ENCODE data around the gene ZNF641. TPM values are rescaled to one million over a fixed set of nuclear protein-coding genes. Genes with fewer than 3 reads are reported as not detected.
A peak's percentile ranks its signal among the peaks of the same experiment; 100 is the strongest.

Gene ZNF641
- 1 to 10 TPM; 4.3 to 8.3 (median 7.3) TPM for total RNA-seq

DNA sequence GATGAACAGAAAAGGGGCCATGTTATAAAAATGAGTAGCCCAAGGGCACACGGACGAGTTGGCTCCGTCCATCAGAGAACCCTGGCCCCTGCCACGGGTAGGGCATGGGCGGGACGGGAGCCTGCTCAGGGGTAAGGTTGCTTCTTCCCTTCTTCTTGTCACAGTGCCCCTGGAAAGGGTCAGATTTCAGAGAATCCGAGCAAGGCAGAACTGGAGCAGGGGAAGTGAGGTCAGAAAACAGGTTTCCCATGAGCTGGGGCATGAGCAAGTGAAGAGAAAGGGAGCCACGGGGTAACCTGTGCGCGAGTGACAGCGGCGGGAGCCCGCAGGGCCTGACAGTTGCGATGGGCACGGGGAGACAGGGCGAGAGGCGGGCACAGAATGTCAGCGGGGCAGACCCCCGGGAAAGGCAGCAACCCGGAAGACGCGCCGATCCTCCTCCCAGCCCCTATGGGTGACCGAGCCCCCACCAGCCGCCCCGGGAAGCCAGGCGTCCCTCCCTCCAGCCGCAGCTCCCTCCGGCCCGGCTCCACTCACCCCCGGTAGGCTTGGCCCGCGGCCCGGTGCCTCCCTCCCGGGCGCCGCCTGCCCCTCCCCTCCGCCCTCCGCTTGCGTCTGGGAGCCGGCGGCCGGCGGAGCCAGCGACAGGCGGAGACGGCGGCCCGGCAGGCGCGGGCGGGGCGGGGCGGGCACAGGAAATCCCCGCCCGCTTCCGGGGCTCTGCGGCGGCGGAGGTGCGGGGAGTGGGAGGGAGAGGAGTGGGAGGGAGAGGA, at the start of gene ZNF641:
TSS of gene ZNF641 (minus strand) at position 671 of the 773 bp plus-strand sequence. CDS start 2,829 bp downstream, outside the sequence.
- Mint-ChIP-seq H3K4me1 (ENCODE audit: low read depth) (peaks cover 31% of the 10 kb centered on the region), H3K4me3 (peak within 1 kb of the TSS; percentile 96), H3K36me3 (ENCODE audit: insufficient read depth) (peaks cover 14% of the 10 kb centered on the region), H3K9me3 (no peaks in the 10 kb centered on the region), H3K27me3 (ENCODE audit: low read depth) (no peaks in the 10 kb centered on the region)
- ATAC-seq (peak; percentile 94 to 95), DNase-seq (peak; percentile 78)

DNA sequence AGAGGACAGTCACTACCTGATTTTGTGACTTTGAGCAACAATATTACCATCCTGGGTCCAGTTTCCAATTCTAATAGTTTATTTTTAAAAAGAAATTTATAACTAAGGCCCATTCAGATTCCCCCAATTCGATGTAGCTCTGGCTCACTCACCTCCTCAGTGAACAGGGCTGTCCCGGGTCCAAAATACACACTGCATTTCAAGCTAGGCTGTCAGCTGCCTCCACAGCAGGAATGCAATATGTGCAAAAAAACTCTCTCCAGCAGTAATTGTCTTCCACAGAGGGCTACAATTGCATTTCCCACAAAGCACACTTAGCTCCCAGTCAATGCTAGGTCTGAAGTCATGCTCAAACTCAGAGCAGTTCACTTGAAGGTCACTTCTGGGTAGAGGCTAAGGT, 39.3 kb upstream of the ZNF641 start:
- H3K4me1 Mint-ChIP-seq (ENCODE audit: low read depth) = no peaks in the 10 kb centered on the region
- H3K36me3 Mint-ChIP-seq (ENCODE audit: insufficient read depth) = no peaks in the 10 kb centered on the region
- no peaks in the 10 kb centered on the region for H3K9me3 Mint-ChIP-seq
- DNase-seq (no peak), ATAC-seq (no peak)
- H3K4me3 Mint-ChIP-seq = no peak overlapping the region
- H3K27me3 Mint-ChIP-seq (ENCODE audit: low read depth) = peaks cover 26% of the 10 kb centered on the region

- no peaks in the 10 kb centered on the region for H3K36me3 Mint-ChIP-seq (ENCODE audit: insufficient read depth)
- H3K9me3 Mint-ChIP-seq = no peaks in the 10 kb centered on the region
- H3K4me3 Mint-ChIP-seq = no peak overlapping the region
- H3K27me3 Mint-ChIP-seq (ENCODE audit: low read depth) = peaks cover 22% of the 10 kb centered on the region
- no peak for ATAC-seq
- no peaks in the 10 kb centered on the region for H3K4me1 Mint-ChIP-seq (ENCODE audit: low read depth)
- no peak for DNase-seq
These were observed 38.7 kb upstream of the ZNF641 start for GRCh38 chr12:48389409-48389808.

DNA sequence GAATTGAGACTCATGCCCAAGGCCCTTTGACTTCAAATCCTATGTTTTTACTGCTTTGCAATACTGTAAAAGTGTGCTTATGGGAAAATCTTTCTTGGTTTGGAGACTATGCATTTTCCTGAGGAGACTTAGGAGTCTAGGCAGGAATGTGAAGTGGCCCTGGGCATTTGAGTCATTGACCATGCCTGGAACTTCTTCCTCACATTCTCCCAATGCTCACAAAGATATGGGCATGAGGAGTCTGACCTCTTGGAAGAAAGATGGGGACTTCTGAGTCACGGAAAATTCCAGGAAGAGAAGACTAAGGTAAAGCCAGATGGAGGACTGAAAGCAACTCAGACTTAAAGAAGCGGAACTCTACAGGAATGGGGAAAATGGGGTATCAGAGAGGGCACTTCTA, 38.2 kb upstream of the ZNF641 start:
- H3K4me1 Mint-ChIP-seq (ENCODE audit: low read depth) = no peaks in the 10 kb centered on the region

DNA sequence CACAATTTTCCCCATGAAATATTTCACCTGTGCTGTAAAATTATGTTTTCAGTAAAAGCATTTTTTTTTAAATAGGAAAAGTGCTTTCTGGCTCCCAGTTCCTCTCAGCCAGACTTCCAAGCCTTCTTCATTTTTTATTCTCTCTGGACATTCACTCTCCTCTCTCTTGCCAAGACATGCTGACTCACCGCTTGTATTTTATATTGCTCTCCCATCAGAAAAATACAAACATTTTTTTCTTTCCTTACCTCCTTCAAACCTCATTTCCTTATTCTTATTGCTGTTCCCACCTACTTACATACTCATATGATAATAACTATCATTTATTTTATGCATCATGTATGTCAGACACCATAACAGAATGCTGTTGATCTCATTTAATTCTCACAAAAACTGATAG, 37.7 kb upstream of the ZNF641 start:
- Mint-ChIP-seq H3K27me3 (ENCODE audit: low read depth) (peaks cover 22% of the 10 kb centered on the region), H3K4me1 (ENCODE audit: low read depth) (no peaks in the 10 kb centered on the region), H3K36me3 (ENCODE audit: insufficient read depth) (no peaks in the 10 kb centered on the region), H3K4me3 (no peak overlapping the region), H3K9me3 (no peaks in the 10 kb centered on the region)
- DNase-seq = no peak
- no peak for ATAC-seq

More for the DNA sequence above, 38.2 kb upstream of the ZNF641 start:
- no peak for ATAC-seq
- H3K36me3 Mint-ChIP-seq (ENCODE audit: insufficient read depth) = no peaks in the 10 kb centered on the region
- peaks cover 19% of the 10 kb centered on the region for H3K27me3 Mint-ChIP-seq (ENCODE audit: low read depth)
- no peak for DNase-seq
- no peak overlapping the region for H3K4me3 Mint-ChIP-seq
- no peaks in the 10 kb centered on the region for H3K9me3 Mint-ChIP-seq

GRCh38 chr12:48380596-48380995, 29.9 kb upstream of the ZNF641 start:
- no peaks in the 10 kb centered on the region for H3K4me1 Mint-ChIP-seq (ENCODE audit: low read depth)
- H3K9me3 Mint-ChIP-seq = no peaks in the 10 kb centered on the region
- DNase-seq (no peak), ATAC-seq (no peak)
- peaks cover 16% of the 10 kb centered on the region for H3K27me3 Mint-ChIP-seq (ENCODE audit: low read depth)
- H3K4me3 Mint-ChIP-seq = no peak overlapping the region
- H3K36me3 Mint-ChIP-seq (ENCODE audit: insufficient read depth) = no peaks in the 10 kb centered on the region

- no peak overlapping the region for H3K4me3 Mint-ChIP-seq
- H3K4me1 Mint-ChIP-seq (ENCODE audit: low read depth) = no peaks in the 10 kb centered on the region
- ATAC-seq (no peak), DNase-seq (no peak)
- H3K27me3 Mint-ChIP-seq (ENCODE audit: low read depth) = peaks cover 10% of the 10 kb centered on the region
- no peaks in the 10 kb centered on the region for H3K9me3 Mint-ChIP-seq
- no peaks in the 10 kb centered on the region for H3K36me3 Mint-ChIP-seq (ENCODE audit: insufficient read depth)
These were observed 29.1 kb upstream of the ZNF641 start for GRCh38 chr12:48379794-48380193.

GRCh38 chr12:48377646-48378045, 26.9 kb upstream of the ZNF641 start:
- Mint-ChIP-seq H3K4me3 (no peak overlapping the region), H3K27me3 (ENCODE audit: low read depth) (peaks cover 3% of the 10 kb centered on the region), H3K36me3 (ENCODE audit: insufficient read depth) (no peaks in the 10 kb centered on the region), H3K4me1 (ENCODE audit: low read depth) (no peaks in the 10 kb centered on the region), H3K9me3 (no peaks in the 10 kb centered on the region)
- DNase-seq (no peak), ATAC-seq (no peak)

DNA sequence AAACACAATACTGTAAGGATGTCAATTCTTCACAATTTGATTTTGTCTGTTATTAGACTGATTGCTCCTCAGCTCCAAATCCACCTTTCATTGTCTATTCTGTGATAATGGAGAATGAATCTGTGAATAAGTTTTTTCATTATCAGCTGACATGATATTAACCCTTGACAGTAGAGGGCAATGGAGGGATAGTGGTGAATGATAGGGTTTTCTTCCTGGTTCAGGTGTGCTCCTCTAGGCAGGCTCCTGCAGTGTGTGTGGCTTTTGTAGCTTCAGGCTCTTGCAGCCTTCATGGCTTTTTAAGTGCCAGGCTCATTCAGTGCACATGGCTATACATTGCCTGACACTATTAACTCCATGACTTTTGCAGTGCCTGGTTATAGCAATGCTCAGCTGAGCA, 23.4 kb upstream of the ZNF641 start:
- no peaks in the 10 kb centered on the region for H3K9me3 Mint-ChIP-seq
- no peaks in the 10 kb centered on the region for H3K4me1 Mint-ChIP-seq (ENCODE audit: low read depth)
- no peak overlapping the region for H3K4me3 Mint-ChIP-seq
- peaks cover 3% of the 10 kb centered on the region for H3K27me3 Mint-ChIP-seq (ENCODE audit: low read depth)
- no peaks in the 10 kb centered on the region for H3K36me3 Mint-ChIP-seq (ENCODE audit: insufficient read depth)
- DNase-seq (no peak), ATAC-seq (no peak)

DNA sequence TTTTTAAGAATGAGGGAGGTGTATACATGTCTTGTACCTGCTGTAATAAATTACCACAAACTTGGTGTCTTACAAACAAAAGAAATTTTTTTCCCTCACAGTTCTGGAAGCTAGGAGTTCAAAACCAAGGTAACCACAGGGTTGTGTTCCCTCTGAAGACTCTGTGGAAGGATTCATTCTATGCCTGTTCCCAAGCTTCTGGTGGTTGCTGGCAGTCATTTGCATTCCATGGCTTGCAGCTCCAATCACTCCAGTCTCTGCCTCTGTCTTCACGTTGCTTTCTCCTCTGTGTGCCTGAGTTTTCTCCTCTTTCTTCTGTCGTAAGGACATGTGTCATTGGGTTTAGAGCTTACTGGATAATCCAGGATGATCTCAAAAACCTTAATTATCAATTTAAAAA, 15.4 kb upstream of the ZNF641 start:
- no peaks in the 10 kb centered on the region for H3K9me3 Mint-ChIP-seq
- peaks cover 10% of the 10 kb centered on the region for H3K27me3 Mint-ChIP-seq (ENCODE audit: low read depth)
- peaks cover 2% of the 10 kb centered on the region for H3K4me1 Mint-ChIP-seq (ENCODE audit: low read depth)
- DNase-seq (no peak), ATAC-seq (no peak)
- no peak overlapping the region for H3K4me3 Mint-ChIP-seq
- H3K36me3 Mint-ChIP-seq (ENCODE audit: insufficient read depth) = no peaks in the 10 kb centered on the region

DNA sequence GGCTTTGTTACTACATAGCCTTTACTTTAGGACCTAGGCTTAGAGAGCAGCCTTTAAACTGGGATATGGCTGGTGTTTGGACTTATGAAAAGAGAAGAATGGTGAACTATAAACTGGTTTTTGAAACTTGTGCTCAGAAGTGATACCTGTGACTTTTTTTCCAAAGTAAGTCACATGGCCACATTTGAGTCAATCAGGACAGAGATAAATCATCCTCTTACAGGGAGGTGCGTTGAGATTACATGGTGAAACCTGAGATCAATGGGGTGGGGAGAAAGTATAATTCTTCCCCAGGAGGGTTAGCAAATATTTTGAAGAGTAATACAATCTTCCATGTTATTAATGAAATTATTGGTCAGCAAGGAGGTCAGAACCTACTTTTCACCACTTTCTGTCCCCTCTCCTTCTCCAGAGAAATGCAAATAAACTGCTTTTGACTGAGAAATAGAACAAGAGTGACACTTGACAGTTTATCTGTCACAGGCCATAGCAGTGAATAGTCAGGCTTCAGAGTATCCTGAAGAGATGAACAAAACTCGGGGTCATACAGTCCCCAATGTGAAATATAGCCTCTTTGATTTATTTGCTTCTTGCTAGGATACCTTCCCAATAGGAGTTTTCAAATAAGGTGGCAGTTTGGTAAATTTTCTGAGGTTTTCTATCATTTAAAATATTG, 11.1 kb upstream of the ZNF641 start:
- DNase-seq (no peak), ATAC-seq (no peak)
- Mint-ChIP-seq H3K9me3 (no peaks in the 10 kb centered on the region), H3K4me3 (no peak overlapping the region), H3K27me3 (ENCODE audit: low read depth) (no peaks in the 10 kb centered on the region), H3K4me1 (ENCODE audit: low read depth) (peaks cover 2% of the 10 kb centered on the region), H3K36me3 (ENCODE audit: insufficient read depth) (peaks cover 2% of the 10 kb centered on the region)

DNA sequence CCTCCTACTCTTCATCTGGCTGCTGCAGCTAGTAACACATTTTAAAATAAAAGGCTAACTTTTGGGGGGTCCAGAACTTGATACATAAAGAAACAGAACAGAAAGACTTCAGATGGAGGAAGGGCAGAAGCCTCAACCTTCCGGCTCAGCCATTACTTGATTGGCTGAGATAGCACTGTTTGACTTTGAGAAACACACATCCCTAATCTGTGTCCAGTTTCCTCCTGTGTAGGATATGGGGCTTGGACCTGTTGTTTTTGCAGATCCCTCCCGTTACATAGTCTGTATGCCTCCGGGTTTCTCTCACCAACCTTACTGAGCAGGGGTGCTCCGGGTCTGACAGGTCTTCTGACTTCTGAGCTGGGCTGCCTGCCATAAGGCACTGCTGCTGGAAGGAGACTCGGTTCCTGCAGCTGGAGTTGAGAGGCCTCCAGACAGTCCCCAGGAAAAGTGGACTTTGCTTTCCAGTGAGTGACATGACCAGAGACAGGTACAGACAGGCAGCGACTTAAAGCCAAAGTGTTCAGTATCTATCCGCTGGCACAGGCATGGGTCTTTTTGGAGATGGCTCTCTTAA, 8.3 kb upstream of the ZNF641 start:
- ATAC-seq = no peak
- Mint-ChIP-seq H3K4me1 (ENCODE audit: low read depth) (peaks cover 2% of the 10 kb centered on the region), H3K27me3 (ENCODE audit: low read depth) (no peaks in the 10 kb centered on the region), H3K9me3 (no peaks in the 10 kb centered on the region), H3K36me3 (ENCODE audit: insufficient read depth) (peaks cover 2% of the 10 kb centered on the region), H3K4me3 (no peak overlapping the region)
- DNase-seq = no peak

DNA sequence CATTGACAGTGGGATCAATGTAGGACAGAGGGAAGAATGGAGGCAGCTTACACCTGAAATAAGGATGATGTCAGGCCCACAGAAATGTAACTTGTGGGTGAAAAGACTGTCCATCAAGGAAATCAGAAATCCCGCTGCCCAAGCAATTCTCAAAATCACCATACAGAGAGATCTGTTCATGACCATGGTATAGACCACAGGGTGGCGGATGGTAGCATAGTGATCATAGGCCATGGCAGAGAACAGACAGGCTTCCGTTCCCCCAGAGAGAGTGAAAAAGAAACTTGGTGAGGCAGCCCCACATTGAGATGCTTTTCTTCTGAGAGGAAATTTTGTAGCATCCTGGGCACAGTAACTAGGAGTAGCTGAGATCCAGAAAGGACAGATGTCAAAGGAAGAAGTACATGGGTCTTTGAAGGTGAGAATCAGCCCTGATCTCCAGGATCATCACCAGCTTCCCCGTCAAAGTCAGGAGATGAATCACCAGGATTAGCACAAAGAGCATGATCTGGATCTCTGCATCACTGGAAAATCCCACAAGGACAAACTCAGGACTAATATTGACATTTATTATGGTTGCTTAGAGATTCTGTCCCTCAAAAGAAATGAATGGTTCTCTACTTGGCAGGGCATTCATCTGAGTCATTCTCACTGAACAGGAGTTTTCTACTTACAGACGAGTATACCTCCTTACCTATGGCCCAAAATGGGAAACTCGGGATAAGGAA, 5.5 kb upstream of the ZNF641 start:
- Mint-ChIP-seq H3K36me3 (ENCODE audit: insufficient read depth) (peaks cover 2% of the 10 kb centered on the region), H3K4me1 (ENCODE audit: low read depth) (peaks cover 2% of the 10 kb centered on the region), H3K9me3 (no peaks in the 10 kb centered on the region), H3K27me3 (ENCODE audit: low read depth) (no peaks in the 10 kb centered on the region), H3K4me3 (no peak overlapping the region)
- ATAC-seq = no peak
- no peak for DNase-seq

- Mint-ChIP-seq H3K27me3 (ENCODE audit: low read depth) (no peaks in the 10 kb centered on the region), H3K4me1 (ENCODE audit: low read depth) (peaks cover 25% of the 10 kb centered on the region), H3K36me3 (ENCODE audit: insufficient read depth) (peaks cover 1% of the 10 kb centered on the region), H3K9me3 (no peaks in the 10 kb centered on the region), H3K4me3 (no peak overlapping the region)
- DNase-seq (no peak), ATAC-seq (no peak)
These were observed 1.5 kb upstream of the ZNF641 start for GRCh38 chr12:48352157-48352760.

Measured in activated T-cell treated with anti-CD3 and anti-CD28 coated beads, Interleukin-2, amount 50 U/mL, for 4 hours (primary cell).